HG03520 (cell line): ENCODE measurements around the gene USP9Y.
"Not testable (repeated sequence)": the region's sequence is repeated elsewhere in the genome, so short reads cannot be mapped to it uniquely, and the experiment has no call there.

Experiments
- ATAC-seq: cut with Tn5 transposase; IDR thresholded peaks from one replicate; pipeline ENCODE4 v1.9.1; 2021; ENCODE audit warnings: mild to moderate bottlenecking, moderate library complexity; ENCODE audit not compliant: unreplicated experiment

The USP9Y gene, protein sequence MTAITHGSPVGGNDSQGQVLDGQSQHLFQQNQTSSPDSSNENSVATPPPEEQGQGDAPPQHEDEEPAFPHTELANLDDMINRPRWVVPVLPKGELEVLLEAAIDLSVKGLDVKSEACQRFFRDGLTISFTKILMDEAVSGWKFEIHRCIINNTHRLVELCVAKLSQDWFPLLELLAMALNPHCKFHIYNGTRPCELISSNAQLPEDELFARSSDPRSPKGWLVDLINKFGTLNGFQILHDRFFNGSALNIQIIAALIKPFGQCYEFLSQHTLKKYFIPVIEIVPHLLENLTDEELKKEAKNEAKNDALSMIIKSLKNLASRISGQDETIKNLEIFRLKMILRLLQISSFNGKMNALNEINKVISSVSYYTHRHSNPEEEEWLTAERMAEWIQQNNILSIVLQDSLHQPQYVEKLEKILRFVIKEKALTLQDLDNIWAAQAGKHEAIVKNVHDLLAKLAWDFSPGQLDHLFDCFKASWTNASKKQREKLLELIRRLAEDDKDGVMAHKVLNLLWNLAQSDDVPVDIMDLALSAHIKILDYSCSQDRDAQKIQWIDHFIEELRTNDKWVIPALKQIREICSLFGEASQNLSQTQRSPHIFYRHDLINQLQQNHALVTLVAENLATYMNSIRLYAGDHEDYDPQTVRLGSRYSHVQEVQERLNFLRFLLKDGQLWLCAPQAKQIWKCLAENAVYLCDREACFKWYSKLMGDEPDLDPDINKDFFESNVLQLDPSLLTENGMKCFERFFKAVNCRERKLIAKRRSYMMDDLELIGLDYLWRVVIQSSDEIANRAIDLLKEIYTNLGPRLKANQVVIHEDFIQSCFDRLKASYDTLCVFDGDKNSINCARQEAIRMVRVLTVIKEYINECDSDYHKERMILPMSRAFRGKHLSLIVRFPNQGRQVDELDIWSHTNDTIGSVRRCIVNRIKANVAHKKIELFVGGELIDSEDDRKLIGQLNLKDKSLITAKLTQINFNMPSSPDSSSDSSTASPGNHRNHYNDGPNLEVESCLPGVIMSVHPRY (N-terminal part only)

DNA sequence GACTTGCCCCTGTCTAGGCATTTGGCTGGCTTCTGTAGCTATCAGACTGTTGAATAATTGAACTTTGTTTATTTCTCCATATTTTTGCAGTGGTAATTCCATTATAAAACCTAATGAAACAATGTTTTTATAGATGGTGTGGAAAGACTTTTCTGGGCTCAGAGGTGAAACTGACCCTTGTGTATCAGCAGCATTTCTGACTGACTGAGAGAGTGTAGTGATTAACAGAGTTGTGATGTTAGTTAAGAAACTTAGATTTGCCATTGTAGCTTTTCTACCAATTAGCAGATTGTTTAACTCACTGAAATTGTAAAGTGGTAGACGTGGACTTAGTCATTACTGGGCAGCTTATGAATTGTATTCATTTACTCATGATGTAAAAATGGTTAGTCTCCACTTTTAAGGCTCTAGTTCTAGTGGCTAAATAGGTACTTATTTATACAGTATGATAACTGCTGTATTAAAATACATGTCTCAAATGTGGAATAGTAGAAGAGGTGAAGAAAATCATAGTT is at the start of gene USP9Y:
TSS of gene USP9Y (plus strand) at position 51 of the 515 bp plus-strand sequence. CDS start 8,217 bp downstream, outside the sequence.
- no peak for ATAC-seq

DNA sequence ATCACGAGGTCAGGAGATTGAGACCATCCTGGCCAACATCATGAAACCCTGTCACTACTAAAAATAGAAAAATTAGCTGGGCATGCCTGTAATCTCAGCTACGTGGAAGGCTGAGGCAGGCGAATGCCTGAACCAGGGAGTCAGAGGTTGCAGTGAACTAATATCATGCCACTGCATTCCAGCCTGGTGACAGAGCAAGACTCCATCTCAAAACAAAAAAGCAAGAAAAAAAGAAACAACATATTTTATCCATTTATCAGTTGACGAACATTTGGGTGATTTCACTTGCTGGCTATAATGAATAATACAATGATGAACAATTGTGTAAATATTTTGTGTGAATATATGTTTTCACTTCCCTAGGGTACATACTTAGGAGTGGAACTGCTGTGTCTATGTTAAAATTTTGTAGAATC is 49.4 kb upstream of the USP9Y start:
- ATAC-seq = no peak

DNA sequence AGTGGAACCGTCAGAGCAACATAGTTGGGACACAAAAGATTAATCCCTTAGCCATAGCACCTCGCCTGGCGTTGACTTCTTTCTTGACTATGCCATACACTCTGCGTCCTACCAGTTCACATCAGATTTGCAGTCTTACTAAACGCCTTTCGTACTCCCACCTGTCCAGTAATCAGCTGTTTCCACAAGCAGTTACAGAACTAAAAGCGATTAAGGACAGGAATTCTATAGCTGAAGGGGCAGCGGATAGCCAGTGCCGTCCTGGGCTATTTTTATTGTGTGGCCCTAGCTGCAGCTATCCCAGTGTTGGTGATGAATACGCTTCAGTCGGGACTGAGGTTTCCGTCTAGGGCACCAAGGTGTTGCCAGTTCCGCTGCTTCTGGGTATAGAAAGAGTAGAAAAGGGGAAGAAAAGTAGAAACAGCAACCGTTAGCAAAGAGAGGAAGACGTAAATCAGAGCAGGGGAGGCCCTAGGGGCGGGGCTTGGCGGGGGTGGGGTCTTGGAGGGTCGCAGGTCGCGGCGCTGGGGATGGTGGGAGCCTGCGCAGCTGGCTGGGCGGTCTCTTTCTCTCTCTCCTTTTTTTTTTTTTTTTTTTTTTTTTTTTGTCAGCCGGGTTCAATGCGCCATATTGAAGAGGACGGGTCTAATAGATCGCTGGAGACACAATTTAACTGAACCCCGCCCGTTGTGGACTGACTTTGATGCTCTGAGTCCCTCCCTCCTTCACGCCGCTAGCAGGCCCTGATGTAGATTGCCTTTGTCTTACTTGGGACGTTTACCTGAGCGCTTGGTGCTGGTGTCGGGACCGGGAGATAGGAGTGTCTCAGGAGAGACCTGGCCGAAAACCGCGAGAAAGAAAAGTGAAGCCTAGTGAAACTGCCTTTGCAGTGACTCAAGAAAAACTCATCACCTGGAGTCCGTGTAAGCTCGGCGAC is 39.0 kb upstream of the USP9Y start:
- ATAC-seq = no peak

DNA sequence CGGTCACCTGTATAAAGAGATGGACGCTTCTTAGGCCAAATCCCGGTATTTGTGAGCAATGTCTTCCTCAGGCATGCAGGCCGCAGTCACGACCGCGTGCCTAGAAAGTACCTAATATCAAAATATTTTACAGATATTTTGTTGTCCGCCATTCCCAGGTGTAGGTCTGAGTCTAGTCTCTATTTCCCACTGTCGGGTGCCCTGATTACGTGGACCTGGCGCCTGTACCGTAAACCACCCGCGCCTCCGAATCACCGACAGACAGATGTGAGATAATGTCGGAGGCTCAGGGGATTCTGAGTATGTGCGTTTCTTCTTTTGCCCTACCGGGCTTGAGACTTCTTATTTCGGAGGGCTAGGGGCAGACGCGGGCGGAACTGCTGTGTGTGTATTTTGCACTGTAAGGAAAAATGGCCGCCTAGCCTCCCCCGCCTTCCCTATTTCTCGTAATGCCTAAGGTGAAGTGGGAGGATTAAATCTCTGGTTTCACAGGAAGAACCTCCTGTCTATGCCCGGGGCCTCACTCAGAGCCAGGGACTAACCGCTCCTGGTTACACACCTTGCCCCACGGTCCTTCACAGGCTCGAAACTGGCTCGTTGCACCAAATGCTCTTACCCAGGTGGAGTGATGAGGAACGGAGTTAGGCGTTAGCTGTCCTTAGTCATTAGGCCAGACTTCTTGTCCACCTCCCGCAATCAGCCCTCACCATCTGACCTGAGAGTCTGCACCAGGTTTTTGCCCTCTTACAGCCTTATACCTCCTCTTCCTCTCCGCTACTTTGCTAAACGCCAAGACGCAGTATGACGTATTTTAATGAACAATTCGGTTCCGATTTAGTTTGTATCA is 38.1 kb upstream of the USP9Y start:
- ATAC-seq = no peak

DNA sequence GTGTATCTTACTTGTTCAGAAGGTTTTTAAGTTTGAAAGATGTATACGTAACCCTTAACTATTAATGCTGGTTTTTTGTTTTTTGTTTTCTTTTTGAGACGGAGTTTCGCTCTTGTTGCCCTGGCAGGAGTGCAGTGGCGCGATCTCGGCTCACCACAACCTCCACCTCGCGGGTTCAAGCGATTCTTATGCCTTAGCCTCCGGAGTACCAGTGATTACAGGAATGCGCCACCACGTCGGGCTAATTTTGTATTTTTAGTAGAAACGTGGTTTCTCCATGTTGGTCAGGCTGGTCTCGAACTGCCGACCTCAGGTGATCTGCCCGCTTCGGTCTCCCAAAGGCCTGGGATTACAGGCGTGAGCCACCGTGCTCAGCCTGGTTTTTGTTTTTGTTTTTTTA is 37.2 kb upstream of the USP9Y start:
- ATAC-seq = not testable (repeated sequence)

DNA sequence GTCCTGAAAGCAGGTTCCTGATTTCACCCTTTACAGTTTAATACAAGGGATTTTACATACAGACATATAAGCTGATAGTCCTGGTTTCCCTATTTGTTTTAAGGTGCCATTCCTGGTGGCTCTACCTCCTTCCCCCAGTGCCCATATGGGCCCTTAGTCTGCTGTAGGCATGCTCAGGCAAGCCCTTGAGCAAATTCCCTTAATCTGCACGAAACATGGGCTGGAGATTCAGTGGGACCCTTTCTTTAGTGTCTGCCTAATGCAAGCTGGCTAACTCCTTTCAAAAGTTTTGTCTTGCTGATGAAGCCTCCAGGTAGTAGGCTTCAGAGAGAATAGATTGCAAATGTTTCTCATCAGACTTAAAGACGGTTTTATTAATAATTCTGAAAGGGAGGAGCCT is 22.9 kb upstream of the USP9Y start:
- ATAC-seq = no peak

DNA sequence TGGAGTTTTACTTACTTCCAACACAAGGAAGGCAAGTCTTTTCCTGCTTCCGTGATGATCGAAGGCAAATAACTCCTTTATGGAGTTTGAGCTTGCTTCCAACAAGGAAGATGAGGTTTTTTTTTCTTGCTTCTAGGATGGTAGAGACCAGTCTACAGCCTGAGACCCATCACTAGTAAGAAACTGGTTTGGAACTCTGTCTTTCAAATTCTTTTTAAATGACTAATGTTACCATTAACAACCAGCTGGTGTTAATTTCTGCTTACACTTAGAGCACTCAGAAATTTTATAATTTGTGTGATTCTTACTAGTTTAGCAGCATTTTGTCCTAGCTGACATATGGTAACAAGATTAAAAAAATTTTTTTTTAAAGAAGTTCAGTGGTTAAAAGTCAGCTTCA is 19.5 kb upstream of the USP9Y start:
- ATAC-seq = no peak

DNA sequence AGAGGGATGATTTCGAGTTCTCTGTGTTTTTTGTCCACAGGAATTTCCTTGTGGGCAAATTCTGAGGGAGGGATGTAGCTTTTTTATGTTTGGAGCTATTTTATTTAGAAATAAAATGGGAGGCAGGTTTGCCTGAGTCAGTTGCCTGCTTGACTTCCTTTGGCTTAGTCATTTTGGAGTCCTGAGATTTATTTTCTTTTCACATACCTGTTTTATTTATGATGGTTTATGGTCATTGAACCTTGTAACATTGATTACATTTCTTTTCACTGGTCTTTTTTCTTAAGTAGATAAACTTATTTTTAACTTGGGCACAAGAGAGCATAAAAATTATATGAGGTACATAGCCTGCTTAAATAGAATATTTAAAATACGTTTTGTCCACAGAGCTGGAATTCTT is 12.7 kb upstream of the USP9Y start:
- no peak for ATAC-seq

DNA sequence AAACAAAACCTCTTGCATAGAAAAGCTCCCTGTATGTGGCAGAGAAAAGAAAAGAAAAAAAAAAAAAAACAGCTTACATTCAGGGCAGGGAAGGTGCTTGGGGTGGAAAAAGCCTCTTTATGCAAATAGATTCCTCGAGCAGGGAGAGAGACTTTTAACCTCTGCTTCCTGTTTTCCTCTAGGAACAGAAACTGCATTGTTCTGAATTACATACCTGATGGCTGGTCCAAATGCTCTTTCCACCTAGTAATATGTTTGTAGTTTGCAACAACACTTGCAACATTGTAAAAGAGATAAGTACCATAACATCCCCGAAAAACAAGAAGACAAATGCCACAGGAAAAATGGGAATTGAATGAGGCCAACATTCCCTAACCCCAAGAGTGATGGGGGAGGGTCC is 944 bp upstream of the USP9Y start:
- no peak for ATAC-seq

DNA sequence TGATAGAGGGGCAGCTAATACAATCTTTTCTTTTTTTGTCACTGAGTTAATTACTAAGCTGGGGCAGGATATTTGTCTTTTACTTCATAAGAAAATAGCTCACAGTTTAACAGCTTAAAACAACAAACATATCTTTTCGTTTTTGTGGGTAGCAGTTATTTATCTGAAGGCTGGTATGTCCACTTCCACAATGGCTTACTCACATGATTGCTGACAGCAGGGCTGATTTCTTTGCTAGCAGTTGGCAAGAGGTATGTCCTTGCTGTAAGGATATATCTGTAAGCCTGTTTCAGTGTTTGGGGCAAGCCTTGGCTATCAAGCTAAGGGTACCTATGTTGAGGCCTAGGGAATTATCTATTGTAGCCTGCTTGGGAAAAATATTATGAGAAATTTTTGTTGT is 1.1 kb downstream of the USP9Y start:
- no peak for ATAC-seq

DNA sequence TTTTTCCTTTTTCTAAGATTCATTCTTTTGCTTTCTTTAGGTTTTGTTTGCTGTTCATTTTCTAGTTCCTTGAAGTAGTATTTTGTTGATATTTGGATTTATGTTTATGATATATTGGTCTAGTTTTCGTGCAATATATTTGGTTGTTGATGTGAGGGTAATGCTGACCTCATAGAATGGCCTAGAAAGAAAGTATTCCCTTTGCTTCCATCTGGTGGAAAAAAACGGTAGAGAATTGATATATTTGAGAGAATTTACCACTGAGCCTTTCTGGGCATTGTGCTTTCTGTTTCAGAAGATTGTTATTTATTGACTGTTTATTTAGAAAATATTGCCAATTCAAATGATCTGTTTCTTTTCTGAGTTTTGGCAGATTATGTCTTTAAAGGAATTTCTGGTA is 9.4 kb downstream of the USP9Y start:
- no peak for ATAC-seq

DNA sequence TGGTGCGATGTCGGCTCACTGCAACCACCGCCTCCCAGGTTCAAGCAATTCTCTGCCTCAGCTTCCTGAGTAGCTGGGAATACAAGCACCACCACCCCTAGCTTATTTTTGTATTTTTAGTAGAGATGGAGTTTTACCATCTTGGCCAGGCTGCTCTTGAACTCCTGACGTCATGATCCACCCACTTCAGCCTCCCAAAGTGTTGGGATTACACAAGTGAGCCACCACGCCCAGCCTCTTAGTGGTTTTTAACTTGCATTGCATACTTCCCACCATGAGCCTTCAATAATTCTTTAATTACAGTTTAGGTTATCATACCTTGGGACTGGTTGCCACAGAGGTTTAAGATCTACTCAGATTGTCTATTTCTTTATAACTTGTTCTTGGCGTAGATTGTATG is 14.3 kb downstream of the USP9Y start:
- no peak for ATAC-seq

DNA sequence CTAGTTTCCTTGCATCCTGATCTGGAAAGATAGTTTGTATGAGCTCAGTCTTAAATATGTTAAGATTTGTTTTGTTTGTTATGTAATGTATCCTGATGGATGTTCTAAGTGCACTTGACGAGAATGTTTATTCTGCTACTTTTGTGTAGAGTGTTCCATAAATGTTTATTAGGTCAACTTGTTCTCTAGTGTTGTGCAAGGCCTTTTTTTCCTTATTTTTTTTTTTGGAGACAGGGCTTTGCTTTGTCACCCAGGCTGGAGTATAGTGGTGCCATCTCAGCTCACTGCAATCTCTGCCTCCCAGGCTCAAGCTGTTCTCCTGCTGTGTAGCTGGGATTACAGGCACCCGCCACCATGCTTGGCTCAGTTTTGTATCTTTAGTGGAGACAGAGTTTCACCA is 28.7 kb downstream of the USP9Y start:
- ATAC-seq = no peak

DNA sequence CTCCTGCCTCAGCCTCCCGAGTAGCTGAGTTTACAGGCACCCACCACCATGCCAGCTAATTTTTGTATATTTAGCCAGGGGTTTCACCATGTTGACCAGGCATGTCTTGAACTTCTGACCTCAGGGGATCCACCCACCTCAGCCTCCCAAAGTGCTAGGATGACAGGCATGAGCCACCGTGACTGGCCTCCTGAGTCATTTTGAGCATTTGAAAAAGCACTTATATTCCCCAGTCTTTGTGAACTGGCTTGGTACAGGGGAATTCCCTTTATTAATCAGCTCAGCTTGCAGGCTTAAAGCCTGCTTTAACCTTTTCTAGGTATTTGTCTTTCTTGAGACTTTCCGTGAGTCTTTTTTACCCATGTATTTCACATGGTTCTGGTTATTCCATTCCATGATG is 32.6 kb downstream of the USP9Y start:
- no peak for ATAC-seq

DNA sequence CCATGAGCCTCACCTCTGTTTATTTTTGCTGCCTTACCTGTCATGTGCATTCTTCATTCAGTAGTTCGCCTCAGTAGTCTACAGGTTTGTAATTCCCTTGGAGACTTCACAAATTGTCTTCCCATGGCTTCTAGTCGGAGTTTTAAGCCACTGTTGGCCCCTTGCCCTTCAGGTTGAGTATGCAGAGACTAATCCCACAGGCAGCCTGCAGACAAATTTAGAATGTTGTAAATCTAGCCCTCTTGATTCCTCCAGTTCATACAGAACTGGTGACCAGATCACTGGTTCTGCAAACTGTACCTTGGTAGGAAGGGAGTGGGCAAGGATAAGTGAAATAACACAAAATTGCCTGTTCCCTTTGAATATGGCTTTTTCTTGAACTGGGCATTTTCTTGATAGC is 33.0 kb downstream of the USP9Y start:
- no peak for ATAC-seq

DNA sequence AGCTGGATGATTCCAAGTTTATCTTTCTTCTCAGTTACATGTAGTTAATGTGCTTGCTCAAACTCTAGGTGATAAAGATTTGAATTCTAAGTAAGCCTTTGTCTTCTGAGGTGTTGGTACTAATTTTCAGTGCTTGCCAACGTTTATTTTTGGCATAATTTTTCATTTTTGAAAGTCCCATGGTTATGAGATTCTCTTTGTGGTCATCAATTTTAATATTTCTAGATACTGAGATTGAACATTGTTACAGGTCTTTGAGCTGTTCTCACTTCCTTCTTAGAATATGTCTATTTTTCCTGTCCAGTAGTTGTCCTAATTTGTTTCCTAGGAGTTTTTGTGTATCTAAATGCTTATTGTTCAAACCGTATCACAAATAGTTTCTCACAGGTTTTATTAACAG is 40.4 kb downstream of the USP9Y start:
- no peak for ATAC-seq

DNA sequence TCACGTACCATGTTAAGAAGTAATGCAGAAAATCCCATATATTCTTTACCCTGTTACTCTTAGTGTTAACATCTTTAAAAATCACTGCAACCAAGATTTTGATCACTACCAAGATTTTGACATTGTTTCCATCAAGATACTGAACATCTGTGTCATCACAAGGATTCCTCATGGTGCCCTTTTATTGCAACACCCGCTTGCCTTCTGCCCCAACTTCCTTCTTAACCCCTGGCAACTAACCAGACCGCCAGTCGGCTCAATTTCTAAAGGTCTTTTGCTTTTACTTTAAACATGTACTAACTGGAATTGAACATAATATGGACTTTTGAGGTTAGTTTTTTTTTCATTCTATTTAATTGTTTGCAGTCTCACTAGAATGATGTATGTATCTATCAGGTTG is 41.7 kb downstream of the USP9Y start:
- ATAC-seq = no peak

DNA sequence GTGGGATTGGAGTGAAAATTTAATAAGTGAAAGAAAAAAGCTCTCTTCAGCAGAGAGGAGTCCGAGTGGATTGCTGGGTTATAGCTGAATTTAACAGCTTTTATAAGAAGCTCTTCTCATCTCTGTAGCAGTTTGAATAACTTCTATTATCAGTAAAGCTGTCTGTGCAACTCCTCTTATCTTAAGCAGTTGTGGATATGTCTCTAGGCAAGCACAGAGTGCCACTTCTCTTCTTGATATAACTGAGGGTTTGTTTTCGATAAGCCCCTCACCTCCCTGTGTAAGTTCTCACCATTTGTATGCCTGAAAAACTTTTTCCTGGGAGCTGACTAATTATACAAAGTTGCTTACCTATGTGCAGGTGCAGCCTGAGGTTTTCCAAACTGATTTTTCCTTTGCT is 43.1 kb downstream of the USP9Y start:
- no peak for ATAC-seq

DNA sequence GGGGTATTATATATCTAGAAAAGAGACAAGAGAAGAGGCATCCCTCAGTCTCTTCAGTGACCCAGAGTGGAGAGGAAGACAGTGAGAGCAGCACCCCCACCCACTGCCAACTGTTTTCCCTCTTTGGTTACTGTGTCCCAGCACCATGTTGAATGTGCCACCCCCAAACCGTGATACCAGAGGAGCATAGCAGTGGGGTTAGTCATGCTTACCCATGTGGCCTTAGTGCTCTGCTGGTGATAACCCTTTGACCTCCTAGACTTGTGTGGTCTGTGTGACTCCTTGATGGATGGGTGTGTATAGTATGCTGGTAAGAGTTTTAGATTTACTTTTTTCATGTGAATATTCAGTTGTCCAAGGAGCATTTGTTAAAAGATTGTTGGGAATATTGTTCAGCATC is 48.3 kb downstream of the USP9Y start:
- no peak for ATAC-seq

DNA sequence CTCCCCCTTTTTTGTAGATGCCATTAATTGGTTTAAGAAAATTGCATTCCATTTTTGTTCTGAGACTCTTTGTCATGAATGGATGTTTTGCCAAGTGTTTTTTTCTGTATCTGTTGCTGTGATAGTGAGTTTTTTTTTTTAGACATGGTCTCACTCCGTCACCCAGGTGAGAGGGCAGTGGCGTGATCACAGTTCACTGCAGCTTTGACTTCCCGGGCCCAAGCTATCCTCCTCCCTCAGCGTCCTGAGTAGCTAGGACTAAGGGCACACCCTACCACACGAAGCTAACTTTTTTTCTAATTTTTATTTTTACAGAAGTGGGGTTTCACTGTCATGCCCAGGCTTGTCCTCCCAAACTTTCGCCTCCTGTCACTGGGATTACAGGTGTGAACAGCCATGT is 51.8 kb downstream of the USP9Y start:
- ATAC-seq = no peak
